ENCODE results near the gene SNX32.

DNA sequence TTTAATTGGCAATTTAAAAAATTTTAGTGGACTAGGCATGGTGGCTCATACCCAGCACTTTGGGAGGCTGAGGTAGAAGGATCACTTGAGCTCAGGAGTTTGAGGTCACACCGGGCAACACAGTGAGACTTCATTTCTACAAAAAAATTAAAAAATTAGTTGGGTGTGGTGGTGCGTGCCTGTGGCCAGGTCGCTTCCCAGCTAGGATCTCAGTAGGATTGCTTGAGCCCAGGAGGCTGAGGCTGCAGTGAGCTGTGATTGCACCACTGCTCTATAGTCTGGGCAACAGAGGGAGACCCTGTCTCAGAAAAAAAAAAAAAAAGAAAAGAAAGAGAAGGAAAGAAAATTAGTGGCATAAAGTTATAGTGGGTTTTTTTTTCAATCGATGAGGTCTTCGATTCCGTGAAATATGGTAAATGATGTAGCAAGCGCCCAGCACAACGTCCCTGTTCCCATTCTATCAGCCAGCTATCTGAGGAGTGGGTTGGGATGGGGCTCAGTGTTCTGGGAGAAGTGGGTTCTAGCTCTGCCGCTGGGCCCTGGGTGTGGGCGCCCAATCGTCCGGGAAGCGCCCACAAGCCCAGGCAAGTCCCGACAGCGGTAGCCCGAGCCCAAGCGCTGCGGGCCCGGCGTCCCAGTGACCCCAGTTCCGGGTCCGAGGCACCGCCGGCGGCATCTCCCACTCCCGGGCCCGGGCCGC, 65.0 kb downstream of the SNX32 start:
- TF ChIP-seq, protein P1, sequence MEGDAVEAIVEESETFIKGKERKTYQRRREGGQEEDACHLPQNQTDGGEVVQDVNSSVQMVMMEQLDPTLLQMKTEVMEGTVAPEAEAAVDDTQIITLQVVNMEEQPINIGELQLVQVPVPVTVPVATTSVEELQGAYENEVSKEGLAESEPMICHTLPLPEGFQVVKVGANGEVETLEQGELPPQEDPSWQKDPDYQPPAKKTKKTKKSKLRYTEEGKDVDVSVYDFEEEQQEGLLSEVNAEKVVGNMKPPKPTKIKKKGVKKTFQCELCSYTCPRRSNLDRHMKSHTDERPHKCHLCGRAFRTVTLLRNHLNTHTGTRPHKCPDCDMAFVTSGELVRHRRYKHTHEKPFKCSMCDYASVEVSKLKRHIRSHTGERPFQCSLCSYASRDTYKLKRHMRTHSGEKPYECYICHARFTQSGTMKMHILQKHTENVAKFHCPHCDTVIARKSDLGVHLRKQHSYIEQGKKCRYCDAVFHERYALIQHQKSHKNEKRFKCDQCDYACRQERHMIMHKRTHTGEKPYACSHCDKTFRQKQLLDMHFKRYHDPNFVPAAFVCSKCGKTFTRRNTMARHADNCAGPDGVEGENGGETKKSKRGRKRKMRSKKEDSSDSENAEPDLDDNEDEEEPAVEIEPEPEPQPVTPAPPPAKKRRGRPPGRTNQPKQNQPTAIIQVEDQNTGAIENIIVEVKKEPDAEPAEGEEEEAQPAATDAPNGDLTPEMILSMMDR (IDR thresholded peaks at IDR 0.05; ENCODE audit: insufficient read depth, low read length), result no peak
- TF ChIP-seq GABPA (IDR thresholded peaks at IDR 0.05; ENCODE audit: low read depth) (no peak), POLR2AphosphoS5 (IDR thresholded peaks at IDR 0.05; ENCODE audit: low read depth) (no peak)
- TF ChIP-seq, protein P2, sequence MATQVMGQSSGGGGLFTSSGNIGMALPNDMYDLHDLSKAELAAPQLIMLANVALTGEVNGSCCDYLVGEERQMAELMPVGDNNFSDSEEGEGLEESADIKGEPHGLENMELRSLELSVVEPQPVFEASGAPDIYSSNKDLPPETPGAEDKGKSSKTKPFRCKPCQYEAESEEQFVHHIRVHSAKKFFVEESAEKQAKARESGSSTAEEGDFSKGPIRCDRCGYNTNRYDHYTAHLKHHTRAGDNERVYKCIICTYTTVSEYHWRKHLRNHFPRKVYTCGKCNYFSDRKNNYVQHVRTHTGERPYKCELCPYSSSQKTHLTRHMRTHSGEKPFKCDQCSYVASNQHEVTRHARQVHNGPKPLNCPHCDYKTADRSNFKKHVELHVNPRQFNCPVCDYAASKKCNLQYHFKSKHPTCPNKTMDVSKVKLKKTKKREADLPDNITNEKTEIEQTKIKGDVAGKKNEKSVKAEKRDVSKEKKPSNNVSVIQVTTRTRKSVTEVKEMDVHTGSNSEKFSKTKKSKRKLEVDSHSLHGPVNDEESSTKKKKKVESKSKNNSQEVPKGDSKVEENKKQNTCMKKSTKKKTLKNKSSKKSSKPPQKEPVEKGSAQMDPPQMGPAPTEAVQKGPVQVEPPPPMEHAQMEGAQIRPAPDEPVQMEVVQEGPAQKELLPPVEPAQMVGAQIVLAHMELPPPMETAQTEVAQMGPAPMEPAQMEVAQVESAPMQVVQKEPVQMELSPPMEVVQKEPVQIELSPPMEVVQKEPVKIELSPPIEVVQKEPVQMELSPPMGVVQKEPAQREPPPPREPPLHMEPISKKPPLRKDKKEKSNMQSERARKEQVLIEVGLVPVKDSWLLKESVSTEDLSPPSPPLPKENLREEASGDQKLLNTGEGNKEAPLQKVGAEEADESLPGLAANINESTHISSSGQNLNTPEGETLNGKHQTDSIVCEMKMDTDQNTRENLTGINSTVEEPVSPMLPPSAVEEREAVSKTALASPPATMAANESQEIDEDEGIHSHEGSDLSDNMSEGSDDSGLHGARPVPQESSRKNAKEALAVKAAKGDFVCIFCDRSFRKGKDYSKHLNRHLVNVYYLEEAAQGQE (IDR thresholded peaks at IDR 0.05; ENCODE audit: insufficient replicate concordance, low read depth), result no peak

All from HL-60 (cell line).